GM19397 (cell line): ENCODE data around the gene SH2D1B.
A peak's percentile ranks its signal among the peaks of the same experiment; 100 is the strongest.
"Not testable (repeated sequence)": the region's sequence is repeated elsewhere in the genome, so short reads cannot be mapped to it uniquely, and the experiment has no call there.

ENCODE experiments used
- ATAC-seq: cut with Tn5 transposase; IDR thresholded peaks from one replicate; pipeline ENCODE4 v1.9.1; 2021; ENCODE audit warnings: mild to moderate bottlenecking, moderate library complexity; ENCODE audit not compliant: unreplicated experiment

Gene SH2D1B

DNA sequence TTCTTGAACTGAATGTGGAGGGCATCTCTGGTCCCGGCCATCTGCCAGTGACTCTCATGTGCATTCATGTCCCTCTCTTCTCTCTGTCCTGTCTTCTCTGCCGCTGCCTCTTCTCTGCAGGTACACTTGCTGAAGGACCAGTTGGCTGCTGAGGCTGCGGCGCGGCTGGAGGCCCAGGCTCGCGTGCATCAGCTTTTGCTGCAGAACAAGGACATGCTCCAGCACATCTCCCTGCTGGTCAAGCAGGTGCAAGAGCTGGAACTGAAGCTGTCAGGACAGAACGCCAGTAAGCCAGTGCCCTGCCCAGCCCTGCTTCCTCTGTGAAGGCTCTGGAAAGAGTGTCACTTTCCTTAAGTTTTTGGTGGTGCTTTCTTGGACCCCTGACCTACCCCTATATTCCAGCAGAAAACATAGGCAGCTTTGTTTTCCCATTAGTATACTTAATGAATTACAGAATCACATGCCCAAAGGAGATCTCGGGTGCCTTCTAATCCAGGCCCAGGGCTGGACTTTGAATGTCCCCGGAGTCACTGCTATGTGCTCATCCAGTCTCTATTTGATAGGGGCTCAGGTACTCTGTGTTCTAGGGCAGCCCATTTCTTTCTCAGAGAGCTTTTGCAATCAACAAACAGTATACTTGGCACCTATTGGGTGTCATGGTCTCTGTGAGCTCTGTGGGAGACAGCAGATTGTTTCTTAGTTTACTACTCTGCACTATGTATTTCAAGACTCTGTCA lies 46.5 kb downstream of the SH2D1B start:
- no peak for ATAC-seq

DNA sequence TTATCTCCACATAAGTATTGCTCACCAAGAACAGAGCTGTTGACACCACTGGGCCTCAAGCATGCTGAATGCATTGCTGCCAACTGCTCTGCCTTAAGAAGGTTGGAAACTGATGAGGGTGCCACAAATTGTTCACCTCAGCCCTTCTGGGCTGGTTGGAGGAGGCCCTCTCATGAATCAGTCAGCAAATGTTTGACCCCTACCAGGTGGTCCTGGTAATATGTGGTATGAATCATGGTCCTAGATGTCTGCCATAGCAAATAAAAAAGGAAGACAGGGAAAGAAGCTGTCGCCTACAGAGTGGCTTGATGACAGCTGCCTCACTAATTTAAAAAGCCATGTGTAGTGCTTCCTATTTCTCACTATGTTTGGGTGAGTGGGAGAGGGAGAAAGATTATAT lies 47.4 kb downstream of the SH2D1B start:
- ATAC-seq = no peak

DNA sequence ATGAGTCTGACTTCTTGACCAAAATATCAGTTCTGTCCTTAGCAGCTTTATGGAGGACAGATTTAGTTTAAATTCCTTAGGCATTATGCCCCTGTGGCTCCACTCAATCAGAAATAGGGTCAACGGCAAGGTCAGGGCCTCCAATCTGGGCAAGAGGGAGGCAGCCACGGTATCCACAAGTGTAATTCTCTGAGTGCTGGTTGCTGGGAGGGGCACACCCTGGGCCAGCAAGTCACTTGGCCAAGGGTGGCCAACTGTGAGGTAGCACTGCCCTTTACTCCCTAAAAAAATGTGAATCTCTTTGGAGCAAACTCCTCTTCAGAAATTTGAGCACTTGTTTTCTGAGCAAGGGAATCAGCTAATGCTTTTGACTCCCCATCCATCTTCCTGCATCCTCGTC lies 48.1 kb downstream of the SH2D1B start:
- no peak for ATAC-seq

DNA sequence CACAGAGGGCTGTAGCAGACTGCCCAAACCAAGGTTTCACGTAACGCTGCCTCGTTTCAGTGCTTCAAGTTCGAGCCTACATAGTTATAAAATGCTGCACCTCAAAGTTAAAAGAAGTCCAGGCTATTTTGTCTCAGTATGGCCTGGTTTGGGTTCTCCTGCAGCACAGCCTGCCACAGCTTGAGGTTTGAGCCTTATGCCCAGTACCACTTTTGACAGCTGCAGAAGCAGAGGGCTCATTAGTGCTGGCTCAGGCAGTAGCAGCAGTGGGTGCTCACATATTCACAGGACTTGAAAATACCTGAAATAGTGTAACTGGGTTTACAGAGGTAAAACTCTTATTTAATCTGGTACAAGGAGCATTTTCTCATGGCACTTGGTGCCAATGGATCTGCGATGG lies 50.6 kb downstream of the SH2D1B start:
- peak; percentile 54 for ATAC-seq

DNA sequence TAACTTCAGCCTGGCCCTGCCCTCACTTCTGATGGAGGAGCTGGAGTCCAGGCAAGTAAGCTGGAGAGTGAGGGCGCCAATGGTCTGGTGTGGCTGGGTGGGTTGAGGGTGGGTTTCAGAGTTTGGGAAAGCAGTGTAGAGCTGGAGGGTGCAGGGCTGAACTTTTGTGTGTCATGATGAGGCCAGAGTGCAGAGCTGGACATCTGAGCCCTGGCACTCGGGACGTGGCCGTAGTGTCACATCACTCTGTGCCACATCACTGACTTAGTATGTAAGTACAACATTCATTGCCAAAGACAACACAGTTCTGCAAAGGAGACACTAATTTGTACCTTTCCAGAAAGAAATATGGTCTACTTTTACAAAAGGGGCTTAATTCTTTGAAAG lies 51.1 kb downstream of the SH2D1B start:
- no peak for ATAC-seq

DNA sequence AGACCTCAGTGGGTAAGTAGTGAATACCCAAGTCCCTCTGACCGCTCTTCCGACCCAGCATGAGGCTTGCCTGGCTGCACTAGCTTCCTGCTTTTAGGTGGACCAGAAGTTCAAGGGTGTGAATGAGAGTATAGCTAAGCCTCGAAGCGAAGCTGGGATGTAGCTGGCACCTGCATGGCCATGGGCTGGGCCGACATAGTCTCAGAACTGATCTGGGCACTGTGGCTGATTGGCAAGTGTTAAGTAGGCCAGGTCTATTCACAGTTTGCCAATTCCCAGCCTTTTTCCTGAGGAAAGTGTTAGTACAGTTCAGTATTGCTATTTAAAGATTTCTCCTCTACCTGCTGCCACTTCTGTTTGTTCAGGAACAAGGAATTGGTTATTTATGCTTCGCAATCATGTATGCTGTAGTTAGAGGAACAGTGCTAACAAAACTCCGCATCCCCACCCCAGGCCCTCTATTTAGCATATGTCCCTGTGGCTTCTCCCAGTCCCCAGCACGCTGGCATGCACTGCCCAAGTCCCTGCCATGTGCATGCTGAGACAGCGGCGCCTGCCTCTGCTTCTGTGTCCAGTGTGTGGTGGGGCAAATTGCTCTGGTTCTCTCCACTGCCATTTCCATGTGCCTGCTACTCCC lies 51.6 kb downstream of the SH2D1B start:
- no peak for ATAC-seq

DNA sequence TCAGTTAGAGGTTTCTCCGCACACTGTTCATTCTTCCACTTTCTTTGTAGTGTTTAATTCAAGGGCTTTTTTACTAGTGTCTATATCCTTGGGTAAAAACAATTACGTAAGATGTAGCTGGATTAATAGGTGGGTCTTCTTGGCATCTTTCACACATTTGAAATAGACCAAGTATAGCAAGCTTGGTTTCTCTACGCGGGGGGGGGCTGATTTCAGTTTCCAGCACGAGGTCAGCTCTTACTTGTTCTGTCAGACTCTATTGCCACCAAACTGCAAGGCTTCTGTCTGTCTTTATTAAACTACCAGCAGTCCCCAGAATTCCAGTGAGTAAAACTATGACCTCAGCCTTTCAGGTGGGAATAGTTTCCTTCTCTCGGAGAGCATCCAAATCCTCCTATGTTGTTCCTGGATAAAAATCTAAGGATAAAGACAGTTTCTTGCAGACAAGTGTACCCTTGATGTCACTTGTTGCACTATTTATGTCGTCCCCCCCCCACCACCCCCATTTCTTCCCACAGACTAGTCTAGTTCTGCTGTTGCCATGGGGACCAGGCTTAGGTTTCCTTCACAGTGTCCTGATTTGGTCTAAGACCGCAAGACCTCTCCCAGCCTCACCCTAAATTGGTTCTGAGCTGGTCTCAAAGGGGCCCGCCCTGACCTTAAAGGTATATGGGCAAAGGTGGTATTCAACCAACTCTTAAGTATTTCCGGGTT lies 52.3 kb downstream of the SH2D1B start:
- ATAC-seq = no peak

DNA sequence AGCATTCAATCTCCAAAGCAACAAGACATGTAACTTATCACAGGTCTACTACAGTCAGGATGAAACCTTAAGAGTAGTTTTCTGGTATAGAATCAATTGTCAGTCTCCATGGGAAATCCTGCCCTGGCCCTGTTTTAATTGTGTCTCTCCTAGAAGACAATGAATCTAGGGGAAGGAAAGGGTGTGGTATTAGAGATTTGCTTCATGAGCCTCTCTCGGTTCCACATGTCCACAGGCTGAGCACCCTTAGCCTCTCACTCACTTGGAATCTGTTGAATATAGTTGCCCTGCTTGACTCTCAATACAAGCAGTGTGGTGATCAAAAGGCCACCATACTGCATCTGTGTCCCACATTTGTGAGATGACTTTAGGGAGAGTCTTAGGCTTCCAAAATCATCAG lies 53.0 kb downstream of the SH2D1B start:
- no peak for ATAC-seq

DNA sequence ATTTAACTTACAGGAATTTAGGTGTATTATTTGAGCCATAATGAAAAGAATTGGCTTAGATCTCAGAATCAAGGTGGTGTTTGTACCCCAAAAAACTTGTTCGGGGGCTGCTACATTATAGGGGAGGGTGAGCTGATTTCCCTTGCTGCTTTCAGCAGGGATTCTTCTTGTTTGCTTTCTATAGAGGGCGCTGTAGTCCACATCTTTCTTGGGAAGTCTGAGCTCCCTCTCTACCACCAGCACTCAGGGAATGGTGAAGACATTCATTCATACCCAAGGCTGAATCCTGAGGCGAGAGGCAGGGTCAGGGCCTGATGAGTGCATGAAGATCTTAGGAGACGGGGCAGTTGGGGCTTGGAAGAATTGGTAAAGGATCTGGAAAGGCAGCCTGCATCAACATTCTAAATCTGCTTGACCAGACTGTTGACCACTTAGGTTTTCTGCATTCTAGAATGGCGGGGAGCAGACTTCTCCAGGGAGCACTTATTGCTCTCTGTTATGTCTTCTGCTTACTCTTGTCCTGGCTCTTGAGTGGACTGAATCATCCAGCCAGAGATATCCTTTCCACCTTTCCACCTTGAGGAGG lies 54.2 kb downstream of the SH2D1B start:
- ATAC-seq = no peak

DNA sequence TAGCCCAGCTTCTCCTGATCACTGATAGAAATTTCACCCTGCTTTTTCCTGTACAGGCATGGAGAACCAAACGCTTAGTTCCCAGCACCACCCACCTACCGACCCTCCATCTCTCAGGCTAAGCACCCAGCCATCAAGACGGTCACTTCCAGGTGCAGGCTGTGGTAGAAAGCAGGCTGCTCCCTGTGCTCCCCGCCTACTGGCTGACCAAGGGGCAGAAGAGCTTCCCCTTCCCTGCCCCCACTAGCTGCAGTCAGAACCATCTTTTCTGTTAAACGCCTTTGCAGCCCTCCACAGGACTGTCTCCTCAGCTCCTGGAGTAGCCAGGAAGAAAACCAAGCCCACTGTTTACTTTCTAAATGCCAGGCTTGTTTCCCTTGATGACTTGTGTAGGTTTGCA lies 58.2 kb downstream of the SH2D1B start:
- ATAC-seq = no peak

DNA sequence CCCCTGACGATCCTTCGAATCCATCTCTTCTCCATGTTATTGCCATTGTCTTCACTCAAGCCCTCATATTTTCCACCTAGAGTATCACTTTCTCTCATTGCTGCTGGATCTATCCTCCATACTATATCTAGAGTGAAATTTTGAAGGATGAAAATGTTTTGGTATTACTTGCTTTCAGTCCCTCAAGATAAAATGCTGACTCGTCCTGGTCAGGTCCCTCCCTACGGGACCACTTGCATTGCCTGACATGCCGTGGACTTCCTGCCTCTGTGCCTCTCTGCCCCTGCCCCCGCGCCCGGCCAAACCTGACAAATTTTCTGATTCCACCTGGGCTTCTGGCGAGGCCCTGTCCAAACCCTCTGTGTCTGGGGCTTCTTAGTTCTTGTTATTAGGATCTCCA lies 58.9 kb downstream of the SH2D1B start:
- no peak for ATAC-seq

DNA sequence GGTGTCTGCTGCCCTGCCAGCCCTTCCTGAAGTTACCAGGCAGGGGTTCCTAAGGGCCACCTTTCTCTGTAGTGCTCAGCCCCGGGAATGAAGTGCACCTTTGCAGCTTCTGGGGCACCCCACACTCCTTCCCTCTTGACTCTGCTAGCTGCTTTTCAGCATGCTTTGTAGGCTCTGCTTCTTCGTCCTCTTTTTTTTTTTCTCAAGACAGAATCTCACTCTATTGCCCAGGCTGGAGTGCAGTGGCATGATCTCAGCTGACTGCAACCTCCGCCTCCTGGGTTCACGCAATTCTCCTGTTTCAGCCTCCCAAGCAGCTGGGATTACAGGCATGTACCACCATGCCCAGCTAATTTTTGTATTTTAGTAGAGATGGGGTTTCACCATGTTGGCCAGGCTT lies 60.1 kb downstream of the SH2D1B start:
- not testable (repeated sequence) for ATAC-seq

DNA sequence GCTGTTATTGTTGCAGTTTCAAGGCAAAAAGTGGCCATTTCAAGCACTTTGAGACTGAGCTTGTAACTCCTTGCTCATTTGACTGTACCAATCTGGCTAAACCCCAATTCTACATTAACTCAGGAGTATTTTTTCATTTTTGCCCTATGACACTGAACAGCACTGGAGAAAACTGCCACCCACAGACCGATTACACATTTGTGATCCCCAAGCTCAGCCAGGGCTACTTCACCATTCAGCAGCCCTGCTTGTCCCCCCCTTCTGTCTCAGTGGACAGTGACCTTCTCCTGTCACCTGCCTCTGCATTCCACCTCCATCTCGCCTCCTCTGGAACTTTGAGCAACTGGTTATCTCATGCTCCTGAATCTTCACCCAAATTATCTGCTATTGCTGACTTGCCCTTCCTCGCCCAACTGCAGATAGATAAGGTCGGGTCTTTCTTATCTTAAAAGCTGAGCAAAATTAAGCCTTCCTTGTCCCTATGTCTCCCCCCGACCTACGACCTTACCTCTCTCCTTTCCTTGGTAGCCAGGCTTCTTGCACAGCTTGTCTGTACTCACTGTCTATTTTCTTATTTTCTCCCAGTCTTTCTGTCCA lies 60.6 kb downstream of the SH2D1B start:
- ATAC-seq = no peak

DNA sequence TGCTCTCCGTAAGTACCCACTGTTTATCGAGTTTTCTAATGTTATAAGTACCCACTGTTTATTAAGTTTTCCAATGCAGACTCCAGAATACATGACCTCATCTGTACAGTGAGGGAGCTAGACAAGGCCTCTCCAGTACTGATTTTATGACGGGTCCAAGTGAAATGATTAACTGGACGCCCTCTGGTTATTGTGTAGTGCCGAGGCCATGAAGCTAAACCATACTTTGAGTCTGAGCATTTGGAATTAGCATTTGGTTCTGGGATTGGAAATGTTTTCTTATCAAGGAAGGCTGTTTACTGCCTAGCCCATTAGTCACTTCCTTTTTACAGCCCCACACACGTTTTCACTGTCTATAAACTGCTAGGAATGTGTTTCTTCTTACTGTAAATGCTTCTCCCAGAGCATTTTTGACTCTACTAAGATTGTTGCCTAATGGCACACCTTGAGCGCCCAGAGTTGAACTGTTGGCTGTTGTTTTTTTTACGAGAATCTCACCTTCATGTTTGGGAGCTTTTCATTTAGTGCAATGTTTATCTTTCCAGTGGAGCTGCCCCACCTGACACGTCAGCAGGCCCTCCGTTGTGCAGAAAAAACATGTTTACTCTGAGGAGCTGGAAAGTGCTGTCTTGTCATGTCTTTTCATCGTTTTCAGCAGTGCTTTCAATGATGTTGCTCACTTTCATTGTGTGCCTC lies 62.2 kb downstream of the SH2D1B start:
- ATAC-seq = no peak

DNA sequence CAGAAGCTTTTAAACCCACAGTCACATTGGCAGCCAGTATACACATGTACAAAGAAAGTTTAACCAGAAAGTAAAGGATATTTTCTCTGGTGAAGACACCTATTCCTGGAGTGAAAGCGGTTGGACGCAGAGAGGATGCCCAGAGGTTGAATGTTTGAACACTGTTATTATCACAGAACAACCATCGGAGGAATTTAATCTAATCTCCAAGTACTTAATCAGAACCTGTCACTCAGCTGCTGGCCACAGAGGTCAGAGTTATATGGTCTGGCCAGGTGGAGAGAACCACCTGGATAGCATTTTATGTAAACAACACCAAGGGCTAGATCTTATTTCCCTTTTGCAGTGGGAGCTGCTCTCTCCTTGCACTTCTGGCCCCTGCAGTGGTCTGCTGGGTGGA lies 64.7 kb downstream of the SH2D1B start:
- no peak for ATAC-seq
